ENCODE results near the gene HOXA10.

HOXA10 gene

DNA sequence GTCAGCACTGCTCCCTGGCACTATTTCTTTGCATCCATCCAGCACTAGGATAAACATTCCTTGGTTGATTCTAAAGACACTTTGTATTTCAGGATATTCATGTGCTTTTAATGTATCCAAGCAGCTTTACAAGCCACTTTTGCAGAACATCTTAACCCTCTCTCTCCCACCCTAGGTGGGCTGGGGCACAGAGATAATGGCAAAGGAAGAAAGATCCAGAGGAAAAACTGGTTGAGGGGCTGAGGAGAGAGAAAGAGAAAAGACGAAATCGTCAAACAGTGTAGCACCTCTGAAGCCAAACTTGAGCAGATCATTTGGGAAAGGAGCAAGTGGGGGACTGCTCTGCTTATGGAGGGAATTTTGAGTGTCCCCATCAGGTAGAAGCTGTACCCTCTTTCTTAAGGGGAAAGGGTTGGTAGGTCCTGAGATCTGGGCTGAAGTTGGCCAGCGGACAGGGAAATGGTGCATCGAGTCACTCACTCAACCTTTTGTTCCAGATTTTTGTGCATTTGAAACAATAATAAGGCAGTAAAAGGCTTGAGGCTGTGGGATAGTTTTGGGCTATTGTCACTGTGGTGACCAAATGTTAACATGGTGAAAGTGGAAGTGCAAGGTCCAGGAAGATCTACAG is 30.0 kb upstream of the HOXA10 start:
- no peak for DNase-seq (ENCODE audit: extremely low read depth in 1 of 2, low read depth in 1 of 2)

DNA sequence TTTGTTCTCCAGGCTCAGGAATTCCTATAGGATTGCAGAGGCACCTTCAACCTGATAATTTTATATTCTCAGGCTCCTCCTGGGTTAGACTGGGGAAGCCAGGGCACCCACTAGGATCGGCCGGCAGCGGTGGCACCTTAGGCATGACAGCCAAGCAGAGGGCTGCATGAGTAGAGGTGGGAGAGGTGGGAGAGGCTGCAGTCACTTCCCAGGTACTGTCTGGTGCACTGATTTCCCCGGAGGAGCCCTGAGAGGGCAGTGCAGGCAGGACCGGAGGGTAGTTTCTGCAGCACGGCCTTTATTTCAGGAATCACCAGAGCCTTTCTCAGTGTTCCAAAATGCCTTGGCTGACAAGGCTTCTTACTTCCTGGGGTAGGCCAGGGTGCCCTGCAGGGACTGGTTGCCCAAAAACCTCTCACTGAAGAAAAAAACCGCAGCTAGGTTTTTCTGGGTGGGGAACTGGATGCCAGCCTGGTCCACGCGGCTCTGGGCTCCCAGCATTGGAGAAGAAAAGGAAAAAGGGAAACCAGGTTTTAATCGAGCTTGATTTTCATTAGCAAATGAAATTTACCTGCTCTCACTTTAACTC is 29.3 kb upstream of the HOXA10 start:
- no peak for DNase-seq (ENCODE audit: extremely low read depth in 1 of 2, low read depth in 1 of 2)

DNA sequence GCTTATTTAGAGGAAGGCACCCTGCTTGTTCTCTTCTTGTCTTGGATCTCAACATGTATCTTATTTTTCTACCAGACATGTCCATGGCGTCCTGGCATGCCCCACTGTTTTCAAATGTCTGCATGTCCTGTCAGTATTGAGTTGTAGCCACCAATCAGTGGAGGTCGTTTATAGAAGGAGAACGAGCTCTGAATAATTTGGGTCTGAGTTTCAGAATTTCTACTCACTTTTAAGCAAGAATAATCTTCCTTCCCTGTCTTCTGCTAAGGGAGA is 28.7 kb upstream of the HOXA10 start:
- no peak for DNase-seq (ENCODE audit: extremely low read depth in 1 of 2, low read depth in 1 of 2)

DNA sequence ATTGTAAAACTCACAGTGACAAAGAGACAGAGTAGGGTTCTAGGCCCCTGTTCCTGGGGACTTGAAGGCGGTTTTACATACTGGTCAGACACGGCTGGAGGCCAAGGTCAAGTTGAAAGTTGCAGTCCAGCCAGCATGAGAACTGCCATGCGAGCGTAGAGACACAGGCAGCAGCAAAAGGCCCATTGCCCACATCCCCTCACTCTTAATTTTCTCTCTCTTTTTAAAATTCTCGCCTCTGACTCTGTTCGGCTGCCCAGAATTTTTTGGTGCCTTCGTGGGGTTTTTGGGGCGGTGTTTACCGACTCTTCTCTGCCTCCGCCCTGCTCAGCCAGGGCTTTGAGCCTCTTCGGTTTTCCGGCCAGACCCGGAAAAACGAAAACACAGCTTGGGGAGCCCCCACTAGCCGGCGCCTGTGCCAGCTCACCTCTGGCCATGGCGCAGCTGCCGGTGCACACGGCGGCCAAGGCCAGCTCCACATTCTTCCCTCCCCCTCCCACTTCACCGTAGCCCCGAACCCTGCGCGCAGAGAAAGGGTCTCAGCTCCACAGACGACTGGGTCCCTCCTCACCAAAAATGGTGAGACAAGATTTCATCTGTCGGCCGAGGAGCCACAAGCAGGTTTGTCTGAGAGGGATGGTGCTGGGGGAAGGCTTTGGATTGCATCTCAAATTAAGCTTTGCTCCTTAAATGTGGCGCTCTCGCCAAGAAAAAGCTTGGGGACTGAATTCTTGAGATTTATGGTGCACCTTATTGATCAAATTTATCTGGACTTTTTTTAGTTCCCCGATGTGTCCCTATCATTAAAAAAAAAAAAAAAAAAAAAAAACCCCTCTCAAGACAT is 28.1 kb upstream of the HOXA10 start:
- DNase-seq (ENCODE audit: extremely low read depth in 1 of 2, low read depth in 1 of 2) = no peak

DNA sequence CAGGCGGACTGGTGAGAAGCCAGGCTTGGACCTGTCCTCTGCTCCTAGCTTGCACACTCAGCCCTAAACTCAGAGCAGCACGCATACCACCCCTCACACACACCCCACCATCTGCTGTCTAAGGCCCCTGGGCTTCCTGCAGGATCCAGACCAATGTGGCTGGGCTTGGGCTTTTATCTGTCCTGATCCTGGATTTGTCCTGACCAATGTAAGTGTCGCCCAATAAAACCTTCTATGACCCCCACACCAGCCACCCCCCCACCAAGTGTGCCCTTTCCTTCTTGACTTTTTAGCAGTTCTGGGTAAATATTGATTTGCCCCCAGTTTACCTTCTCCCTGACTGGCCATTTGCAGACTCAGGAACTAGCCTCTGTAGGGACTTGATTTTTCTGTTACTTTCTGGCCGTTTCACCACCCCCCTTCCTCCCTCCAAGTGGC is 27.5 kb upstream of the HOXA10 start:
- no peak for DNase-seq (ENCODE audit: extremely low read depth in 1 of 2, low read depth in 1 of 2)

DNA sequence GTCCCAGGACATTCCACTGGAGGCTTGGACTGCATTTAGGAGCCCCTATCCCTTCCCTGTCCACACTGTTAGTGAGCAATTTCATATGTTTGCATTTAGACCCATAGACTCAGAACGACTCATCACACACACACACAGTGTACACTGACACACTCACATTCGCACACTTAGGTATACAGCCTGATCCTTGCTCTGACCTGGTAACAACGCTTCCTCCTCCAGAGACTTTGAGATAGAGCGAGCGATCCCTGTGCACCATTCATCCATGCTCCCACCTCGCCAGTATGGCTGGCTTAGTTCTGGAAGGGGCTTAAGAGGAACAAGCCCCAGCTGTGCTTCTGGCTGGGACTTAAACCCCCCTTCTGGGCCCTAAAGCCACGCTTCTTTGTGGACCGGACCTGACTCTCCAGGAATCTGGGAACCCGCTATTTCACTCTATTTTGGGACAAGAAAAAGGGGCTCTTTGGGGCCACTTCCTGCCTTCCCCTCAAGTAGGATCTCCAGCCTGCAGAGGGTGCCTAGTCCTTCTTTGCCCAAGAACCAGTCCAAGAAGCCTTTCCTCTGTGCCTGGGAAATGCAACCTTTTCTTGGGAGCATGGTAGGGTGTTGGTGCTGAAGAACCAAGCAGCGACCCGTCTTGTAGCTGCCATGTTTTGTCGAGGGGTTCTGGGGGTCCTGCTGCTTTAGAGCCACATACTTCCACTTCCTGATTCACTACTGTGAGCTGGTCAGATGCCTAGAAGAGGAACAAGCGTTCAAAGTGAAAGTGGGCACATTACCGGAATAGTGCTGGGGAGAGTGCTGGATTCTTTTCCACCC is 26.9 kb upstream of the HOXA10 start:
- DNase-seq (ENCODE audit: extremely low read depth in 1 of 2, low read depth in 1 of 2) = no peak

DNA sequence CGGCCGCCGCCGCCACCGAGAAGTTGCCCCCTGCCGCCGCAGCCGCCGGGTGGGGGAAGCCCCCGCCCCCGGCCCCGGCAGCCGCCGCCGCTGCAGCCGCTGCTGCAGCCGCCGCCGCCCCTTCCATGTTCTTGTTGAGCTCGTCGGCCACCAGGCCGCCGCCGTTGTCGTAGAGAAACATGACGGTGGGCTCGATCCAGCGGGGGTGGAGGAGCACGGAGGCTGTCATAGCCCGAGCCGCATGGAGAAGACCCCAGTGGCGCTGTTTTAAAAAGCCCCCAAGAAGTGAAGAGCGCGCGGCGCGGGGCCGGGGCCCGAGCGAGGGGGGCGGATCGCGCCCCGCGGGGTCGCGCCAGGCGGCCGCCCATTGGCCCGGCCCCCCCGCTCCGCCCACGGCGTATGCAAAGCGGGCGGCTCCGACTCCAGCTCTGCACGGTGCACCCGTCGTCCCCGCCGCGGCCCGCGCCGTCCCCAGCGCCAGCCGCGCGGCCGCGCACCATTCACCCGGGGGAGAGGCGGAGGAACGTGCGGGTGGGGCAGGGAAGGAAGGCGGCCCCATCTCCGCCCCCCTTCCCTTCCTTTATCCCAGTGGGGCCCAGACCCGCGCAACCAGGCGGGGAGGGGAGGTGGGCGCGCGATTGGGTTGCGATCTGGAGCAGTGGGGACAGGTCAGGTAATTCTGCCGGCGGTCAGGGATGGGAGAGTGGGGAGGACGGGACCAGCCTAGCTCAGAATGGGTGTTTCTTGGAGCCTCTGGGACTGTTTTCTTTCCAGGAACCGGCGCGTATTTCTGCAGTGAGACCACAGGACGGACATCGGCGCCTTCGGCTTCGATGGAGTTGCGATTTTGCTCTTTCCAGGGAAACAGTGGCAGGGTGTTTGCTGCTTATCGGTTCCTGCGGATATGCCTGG is 26.0 kb upstream of the HOXA10 start, which contains the start of gene HOXA13:
TSS of gene HOXA13 (minus strand) at position 243 of the 912 bp plus-strand sequence. CDS start at position 229, 14 bp downstream.
- no peak for DNase-seq (ENCODE audit: extremely low read depth in 1 of 2, low read depth in 1 of 2)

DNA sequence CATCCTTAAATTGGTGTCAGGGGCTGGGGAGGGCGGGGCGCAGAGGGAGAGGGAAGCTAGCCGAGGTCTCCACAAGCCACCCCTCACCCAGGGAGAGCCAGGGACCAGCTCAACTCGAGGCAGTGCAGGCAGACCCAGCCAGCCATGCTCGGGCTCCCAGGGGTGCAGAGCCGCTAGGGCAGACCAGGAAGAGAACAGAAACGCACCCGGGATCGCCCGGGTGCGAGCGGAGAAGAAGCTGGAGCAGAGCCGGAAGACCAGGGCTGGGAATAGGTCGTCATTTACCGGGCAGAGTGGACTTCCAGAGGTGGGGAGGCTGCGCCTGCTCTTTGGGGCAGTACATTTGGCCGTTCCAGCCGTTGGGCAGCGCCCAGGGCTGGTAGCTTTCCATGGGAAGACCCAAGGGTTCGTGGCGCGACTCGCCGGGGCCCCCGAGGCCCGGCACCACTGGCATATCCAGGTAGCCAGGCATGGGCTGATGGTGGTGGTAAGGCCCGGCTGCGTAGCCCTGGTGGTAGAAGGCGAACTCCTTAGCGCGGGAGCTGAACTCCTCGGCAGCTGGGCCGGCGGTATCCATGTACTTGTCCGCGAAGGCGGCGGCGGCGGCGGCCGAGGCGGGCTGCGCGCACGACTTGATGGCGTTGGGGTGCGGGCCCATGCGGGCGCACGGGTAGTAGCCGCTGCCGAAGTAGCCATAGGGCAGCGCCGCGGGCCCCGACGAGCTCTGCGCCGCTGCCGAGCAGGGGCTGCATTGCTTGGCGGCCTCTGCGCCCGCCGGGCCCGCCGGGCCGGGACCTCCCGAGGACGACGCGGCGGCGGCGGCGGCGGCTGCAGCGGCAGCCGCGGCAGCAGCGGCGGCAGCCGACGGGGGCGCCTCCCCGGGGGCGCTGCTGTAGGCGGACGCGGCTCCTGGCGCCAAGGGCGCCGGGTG is 25.0 kb upstream of the HOXA10 start:
- no peak for DNase-seq (ENCODE audit: extremely low read depth in 1 of 2, low read depth in 1 of 2)

DNA sequence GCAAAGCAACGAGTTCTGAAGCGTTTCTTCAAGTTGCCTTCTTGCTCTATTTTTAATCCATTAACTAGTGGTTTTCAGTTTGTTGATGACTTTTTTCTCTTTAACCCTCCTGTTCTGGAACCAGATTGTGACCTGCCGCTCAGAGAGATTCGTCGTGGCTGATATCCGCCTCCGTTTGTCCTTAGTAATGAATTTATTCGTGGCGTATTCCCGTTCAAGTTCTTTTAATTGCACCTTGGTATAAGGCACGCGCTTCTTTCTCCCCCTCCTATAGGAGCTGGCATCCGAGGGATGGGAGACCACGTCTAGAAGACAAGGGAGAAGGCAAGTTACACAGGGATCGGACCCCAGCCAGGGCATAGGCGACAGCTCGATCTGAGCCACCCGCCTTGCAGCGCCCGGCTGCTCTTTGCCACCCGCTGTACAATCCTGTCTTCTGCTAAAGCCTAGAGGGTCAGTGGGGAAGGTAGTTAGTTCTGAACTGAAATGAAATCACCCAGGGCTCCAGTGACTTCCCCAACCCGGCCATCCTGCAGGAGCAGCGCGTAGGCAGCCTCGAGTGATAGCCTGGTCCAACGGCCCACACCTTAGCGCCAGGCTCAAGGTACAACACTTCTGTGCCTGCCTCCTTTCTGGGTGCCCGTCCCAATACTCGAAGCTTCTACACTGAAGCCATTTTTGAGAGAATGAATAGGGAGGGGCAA is 24.2 kb upstream of the HOXA10 start:
- no peak for DNase-seq (ENCODE audit: extremely low read depth in 1 of 2, low read depth in 1 of 2)

DNA sequence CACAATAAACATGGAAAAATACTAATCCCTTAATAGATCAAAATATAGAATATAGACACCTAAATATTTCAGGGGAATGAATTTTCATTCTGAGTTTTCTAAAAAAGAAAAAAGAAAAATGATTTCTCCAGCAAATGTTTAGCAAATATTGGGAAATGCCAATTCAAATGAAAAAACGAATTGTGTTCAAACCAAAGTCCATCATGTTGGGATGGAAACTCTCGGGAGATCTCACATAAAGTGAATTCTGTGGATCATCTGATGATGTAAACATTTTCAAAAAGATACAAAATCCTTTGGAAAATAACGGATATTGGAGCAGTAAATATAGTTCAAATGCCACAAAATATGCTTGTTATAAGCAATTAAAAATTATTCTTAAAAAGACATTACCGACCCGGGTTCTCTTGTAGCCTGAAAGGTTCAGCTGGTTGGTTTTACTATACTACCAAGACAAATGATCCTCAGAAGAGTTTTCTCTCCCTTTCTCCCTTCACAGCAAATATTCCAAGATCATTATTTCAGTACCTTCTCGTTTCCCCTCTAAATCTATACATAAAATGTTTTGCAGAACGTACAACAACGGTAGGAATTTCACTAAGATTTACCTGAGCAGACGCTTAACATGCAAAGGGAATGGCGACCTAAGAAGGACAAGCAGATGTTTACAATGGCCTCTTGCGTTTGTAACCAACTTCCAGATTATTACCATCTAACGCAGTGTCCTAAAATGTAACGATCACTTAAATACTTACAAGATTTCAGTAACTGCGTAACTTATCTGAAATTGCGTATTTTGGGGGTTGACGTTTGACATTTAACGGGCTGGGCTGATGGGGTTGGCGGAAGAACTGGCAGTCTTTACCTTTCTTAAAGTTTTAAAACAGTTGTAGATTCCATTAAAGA is 23.3 kb upstream of the HOXA10 start:
- no peak for DNase-seq (ENCODE audit: extremely low read depth in 1 of 2, low read depth in 1 of 2)

DNA sequence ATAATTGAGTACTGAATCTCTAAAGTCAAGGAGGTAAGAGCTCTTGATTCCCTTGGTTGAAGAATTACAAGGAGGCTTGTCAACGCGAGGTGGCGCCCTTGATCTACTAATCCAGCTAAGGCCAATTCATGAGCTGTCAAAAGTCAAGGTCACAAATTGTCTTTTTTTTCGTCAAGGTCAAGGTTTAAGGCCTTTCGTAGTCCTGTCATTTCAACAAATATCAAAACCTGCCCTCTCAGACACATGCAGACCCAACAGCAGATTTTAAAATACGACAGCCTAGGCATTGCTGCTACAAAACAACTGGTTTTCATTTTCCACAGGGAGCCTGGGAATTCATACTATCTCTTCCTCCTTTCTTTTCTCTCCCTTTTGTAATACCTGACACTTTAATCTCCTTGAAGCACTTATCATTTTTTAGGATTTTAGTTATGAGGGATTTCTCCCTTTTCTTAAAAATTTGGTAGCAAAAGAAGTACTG is 22.2 kb upstream of the HOXA10 start:
- peak; percentile 71 to 77 for DNase-seq (ENCODE audit: extremely low read depth in 1 of 2, low read depth in 1 of 2)

DNA sequence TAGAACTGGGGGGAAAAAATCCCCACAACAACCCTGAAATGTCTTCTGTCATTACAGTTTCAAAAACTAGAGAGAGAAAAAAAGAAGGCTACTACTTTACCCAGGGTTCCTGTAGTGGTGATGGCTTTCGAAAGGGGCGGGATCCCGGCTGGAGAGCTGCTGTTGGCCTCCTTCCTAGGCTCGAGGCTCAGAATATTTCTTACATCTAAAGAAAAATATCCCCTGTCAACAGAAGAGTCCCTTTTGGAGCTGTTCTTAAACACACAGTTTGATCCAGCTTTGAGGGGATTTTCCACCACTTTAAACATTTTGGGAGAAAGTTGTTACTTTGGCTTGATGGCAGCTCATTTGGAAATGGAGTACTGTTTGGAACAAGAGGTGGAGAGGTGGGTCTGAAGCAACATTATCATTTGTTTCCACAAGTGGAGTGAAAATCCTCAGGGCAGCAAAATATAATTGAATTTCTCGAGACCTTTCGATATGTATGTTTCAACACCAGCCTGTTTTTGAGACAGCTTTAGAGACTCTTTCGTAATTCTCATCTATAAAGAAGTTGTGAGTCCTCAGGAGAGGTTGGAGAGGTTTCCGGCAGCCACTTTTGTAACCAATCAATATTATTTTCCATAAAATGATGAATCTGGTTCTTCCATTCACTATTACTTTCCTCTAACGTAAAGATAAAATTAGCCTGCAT is 20.7 kb upstream of the HOXA10 start:
- no peak for DNase-seq (ENCODE audit: extremely low read depth in 1 of 2, low read depth in 1 of 2)

DNA sequence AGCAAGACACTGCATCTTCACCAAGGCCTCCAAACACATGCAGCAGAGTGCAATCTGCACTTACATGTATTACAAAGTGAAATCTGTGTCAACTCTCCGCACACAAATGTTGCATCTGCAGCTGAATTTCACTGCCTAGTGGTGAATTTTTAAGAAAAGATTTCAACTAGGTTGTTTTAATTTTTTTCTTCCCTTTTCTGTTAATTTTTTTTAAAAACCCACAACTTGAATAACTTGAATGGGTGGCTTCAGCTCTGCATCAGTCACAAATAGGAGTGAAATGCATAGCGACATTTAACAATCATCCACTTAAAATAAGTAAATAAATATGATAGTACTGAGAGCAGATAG is 19.9 kb upstream of the HOXA10 start:
- DNase-seq (ENCODE audit: extremely low read depth in 1 of 2, low read depth in 1 of 2) = no peak

DNA sequence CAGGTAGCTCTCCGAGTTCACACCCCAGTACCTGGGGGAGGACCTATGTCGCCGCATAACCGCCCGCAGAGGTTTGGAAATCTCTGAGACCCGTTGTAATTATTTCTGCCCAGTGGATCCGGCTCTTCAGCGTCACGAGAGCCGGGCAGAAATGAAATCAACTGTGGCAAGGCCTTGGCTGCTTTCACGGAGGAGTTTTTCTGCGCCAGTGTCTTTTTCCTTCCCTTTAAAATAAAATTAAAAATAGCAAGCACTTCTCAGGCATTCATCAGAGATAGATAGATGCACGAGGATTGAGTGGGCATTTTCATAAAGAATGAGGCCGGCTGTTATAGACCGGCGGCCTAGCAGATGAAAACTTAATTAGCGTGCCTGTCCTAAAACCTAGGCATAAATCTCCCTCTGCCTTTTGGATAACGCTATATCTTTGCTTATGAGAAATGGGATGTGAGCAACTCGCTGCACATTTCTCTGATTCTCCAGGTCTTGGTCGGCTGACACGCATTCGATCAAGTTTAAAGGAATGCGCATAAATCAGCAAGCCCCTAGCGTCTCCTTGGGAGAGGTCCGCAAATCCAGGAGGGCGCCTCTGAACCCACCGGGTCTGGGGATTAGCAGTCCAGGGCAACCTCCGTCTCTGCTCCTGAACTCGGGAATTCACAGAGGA is 19.3 kb upstream of the HOXA10 start:
- no peak for DNase-seq (ENCODE audit: extremely low read depth in 1 of 2, low read depth in 1 of 2)

DNA sequence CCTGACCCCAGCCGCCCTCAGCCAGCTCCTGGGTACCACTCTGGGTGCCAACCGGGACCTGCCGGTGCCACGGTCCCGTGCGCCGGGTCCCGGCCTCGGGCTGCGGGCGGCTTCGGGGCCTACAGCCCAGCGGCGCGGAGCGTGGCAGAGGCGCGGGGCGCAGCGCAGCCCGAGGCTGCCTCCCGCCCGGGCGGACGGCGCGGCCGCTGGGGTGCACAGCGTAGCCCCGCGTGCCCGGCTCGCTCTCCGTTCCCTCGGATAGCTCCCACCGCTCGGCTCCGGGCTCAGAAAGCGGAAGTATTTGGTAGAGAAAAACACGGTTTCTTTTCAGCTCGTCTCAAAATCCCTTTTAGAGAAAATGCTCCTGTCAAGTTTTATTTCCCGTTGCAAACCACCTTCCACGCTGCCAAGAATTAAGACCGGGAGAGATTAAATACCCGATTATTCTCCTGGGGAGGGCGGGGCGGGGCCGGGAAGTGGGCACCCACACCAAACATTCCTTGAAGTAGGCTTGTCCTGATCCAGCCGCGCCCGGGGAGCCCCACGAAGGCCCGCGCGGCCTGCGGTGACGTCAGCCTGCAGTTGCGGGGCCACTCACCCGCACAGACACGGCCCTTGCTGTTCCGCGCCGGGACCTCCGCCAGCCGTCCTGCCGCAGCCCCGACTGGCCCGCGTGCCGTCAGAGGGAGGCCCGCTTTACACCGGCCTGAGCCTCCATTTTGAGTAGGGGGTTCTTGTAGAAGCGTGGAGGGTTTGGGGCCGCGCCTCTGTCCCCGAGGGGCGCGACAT is 18.6 kb upstream of the HOXA10 start:
- DNase-seq (ENCODE audit: extremely low read depth in 1 of 2, low read depth in 1 of 2) = no peak

All from activated CD8-positive, alpha-beta memory T cell treated with anti-CD3 and anti-CD28 coated beads for 1 hour (primary cell).